Measurements from ENCODE around the gene PLA2G2F.

PLA2G2F gene

DNA sequence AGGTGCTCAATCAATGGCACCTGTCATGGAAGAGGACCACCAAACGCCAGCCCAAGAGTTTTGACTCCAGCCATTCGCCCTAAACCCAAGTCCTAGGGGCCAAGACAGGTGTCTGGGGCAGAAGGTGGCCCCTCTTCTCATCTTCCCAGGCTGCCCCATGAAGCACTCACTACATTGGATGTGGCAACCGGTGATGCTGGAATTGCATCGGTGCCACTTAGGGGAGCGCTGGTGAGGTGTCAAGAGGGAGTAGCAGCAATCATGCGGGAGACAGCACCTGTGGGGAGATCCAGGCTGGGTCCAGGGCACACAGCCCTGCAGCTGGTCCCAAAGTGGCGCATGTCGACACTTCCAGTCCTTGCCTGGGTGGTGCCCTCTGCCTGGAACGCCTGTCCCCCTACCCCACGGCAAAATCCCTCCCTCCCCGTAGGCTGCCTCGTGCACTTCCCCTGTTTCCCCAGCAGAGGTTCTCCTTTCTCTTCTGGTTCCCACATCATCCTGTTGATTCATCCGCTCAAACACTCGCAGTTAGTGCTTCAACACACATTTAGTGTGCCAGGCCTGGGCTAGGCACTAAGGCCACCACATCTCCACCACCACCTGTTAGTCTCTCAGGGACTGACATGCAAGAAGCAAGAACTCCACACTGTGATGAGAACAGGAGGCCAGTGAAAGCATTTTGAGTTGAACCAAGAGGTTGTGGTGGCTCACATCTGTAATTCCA is 38.3 kb upstream of the PLA2G2F start:
- TF ChIP-seq POLR2AphosphoS5 (IDR thresholded peaks at IDR 0.05; ENCODE audit: low read depth, low read length): no peak

DNA sequence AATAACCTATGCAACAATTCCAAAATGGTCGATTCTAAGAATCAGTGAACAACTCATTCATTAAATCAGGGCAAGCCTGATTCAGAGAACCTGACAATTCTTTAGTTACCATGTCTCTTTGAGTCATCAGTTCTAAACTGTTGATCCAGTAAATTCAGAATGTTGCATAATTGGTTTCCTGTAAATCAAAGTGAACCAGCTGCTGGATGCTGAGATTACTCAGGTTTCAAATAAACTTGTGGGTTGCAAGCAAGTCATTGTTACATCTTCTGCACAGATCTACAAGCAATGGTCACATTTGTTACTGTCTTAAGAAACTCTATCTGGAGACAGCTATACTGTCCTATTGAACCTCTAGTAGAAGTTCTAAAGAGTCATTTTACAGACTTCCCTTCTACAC is 36.2 kb upstream of the PLA2G2F start:
- TF ChIP-seq, protein P1, sequence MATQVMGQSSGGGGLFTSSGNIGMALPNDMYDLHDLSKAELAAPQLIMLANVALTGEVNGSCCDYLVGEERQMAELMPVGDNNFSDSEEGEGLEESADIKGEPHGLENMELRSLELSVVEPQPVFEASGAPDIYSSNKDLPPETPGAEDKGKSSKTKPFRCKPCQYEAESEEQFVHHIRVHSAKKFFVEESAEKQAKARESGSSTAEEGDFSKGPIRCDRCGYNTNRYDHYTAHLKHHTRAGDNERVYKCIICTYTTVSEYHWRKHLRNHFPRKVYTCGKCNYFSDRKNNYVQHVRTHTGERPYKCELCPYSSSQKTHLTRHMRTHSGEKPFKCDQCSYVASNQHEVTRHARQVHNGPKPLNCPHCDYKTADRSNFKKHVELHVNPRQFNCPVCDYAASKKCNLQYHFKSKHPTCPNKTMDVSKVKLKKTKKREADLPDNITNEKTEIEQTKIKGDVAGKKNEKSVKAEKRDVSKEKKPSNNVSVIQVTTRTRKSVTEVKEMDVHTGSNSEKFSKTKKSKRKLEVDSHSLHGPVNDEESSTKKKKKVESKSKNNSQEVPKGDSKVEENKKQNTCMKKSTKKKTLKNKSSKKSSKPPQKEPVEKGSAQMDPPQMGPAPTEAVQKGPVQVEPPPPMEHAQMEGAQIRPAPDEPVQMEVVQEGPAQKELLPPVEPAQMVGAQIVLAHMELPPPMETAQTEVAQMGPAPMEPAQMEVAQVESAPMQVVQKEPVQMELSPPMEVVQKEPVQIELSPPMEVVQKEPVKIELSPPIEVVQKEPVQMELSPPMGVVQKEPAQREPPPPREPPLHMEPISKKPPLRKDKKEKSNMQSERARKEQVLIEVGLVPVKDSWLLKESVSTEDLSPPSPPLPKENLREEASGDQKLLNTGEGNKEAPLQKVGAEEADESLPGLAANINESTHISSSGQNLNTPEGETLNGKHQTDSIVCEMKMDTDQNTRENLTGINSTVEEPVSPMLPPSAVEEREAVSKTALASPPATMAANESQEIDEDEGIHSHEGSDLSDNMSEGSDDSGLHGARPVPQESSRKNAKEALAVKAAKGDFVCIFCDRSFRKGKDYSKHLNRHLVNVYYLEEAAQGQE (IDR thresholded peaks at IDR 0.05; ENCODE audit: insufficient read depth in 1 of 2, low read depth in 2 of 2, low read length in 2 of 2): no peak
- TF ChIP-seq TAF1 (IDR thresholded peaks at IDR 0.05; ENCODE audit: borderline replicate concordance, insufficient read depth, low read length) (no peak), FOXP2 (optimal IDR thresholded peaks at IDR 0.05; ENCODE audit: borderline replicate concordance, extremely low read depth, extremely low read length, insufficient read depth) (no peak), SIN3A (IDR thresholded peaks at IDR 0.05; ENCODE audit: borderline replicate concordance, insufficient read depth, low read length) (no peak), POLR2AphosphoS5 (IDR thresholded peaks at IDR 0.05; ENCODE audit: low read depth, low read length) (no peak)

DNA sequence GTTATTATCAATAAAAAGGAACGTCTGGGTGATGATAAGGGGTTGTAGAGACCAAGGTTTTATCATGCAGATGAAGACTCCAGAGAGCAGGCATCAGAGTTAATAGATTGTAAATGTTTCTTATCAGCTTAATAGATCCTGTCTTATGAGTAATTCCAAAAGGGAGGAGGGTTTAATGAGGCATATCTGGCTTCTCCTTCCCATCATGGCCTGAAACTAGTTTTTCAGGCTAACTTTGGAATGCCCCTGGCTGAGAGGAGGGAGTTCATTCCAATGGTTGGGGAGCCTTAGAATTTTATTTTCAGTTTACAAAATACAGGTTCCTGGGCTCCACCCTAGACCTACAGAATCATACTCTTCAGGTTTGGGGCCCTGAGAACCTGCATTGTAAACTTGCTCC is 33.3 kb upstream of the PLA2G2F start:
- TF ChIP-seq FOXP2 (optimal IDR thresholded peaks at IDR 0.05; ENCODE audit: borderline replicate concordance, extremely low read depth, extremely low read length, insufficient read depth): no peak
- TF ChIP-seq, protein P1 (IDR thresholded peaks at IDR 0.05; ENCODE audit: insufficient read depth in 1 of 2, low read depth in 2 of 2, low read length in 2 of 2): no peak
- no peak for TF ChIP-seq POLR2AphosphoS5 (IDR thresholded peaks at IDR 0.05; ENCODE audit: low read depth, low read length)
- TF ChIP-seq TAF1 (IDR thresholded peaks at IDR 0.05; ENCODE audit: borderline replicate concordance, insufficient read depth, low read length): no peak
- TF ChIP-seq SIN3A (IDR thresholded peaks at IDR 0.05; ENCODE audit: borderline replicate concordance, insufficient read depth, low read length): no peak

DNA sequence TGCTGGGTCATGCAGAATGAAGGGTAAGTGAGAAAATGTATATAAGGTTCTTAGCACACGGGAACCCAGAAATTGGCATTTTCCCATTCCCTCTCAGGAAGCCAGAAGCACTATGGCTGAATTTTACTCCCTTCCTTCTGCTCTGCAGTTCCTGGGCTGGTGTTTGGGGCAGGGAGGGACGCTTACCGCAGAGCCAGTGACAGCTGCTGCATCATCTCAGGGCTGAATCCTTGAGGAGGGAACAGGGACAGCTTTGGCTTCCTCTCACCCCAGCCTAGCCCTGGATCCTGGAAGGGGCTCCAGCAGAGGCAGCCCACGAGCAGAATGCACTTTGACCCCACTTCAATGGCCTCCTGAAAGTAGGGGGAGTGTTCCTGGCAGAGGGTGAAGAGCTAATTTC is 31.8 kb upstream of the PLA2G2F start:
- TF ChIP-seq SIN3A (IDR thresholded peaks at IDR 0.05; ENCODE audit: borderline replicate concordance, insufficient read depth, low read length) (no peak), POLR2AphosphoS5 (IDR thresholded peaks at IDR 0.05; ENCODE audit: low read depth, low read length) (no peak), TAF1 (IDR thresholded peaks at IDR 0.05; ENCODE audit: borderline replicate concordance, insufficient read depth, low read length) (no peak), FOXP2 (optimal IDR thresholded peaks at IDR 0.05; ENCODE audit: borderline replicate concordance, extremely low read depth, extremely low read length, insufficient read depth) (no peak)

DNA sequence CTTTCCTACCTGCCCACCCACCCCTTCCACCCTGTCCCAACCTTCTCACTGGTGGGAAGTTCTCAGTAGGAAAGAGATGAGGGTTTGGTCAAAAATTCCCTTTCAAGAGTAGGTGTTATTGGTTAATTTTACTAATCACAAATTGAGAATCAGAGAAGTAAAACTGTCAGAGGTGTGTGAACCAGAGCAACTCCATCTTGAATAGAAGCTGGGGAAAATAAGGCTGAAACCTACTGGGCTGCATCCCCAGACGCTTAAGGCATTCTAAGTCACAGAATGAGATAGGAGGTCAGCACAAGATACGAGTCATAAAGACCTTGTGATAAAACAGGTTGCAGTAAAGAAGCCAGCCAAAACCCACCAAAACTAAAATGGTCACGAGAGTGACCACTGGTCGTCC is 31.3 kb upstream of the PLA2G2F start:
- TF ChIP-seq TAF1 (IDR thresholded peaks at IDR 0.05; ENCODE audit: borderline replicate concordance, insufficient read depth, low read length) (no peak), POLR2AphosphoS5 (IDR thresholded peaks at IDR 0.05; ENCODE audit: low read depth, low read length) (no peak), FOXP2 (optimal IDR thresholded peaks at IDR 0.05; ENCODE audit: borderline replicate concordance, extremely low read depth, extremely low read length, insufficient read depth) (no peak), SIN3A (IDR thresholded peaks at IDR 0.05; ENCODE audit: borderline replicate concordance, insufficient read depth, low read length) (no peak)
- TF ChIP-seq, protein P1 (IDR thresholded peaks at IDR 0.05; ENCODE audit: insufficient read depth in 1 of 2, low read depth in 2 of 2, low read length in 2 of 2): no peak

DNA sequence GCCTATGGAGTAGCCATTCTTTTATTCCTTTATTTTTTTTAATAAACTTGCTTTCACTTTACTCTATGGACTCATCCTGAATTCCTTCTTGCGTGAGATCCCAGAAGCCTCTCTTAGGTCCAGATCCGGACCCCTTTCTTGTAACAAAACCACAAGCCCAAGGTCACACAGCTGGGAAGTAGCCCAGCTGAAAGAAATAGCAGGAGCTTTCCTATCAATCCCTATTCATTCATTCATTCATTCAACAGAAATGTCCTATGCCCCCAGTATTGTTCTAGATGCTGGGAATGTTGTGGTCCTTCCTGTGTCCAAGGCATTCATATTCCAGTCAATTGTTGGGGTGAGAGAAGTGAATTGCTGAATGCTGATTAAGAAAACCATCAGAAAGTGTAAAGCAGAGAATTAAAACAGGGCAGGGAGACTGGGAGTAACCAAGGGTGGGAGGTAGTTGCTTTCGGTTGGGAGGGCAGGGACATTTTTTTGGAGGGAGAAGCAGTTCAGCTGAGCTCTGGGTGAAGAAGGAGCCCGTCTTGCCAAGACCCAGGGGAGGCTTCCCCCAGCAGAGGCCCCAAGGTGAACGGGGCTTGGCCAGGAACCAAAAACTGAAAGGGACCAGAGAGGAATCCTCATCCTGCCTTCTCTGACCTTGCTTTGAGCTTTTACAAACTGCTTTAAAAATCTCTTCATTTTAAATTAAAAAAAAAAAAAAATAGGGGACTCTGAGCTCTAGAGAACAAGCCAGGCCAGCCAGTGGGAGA is 30.6 kb upstream of the PLA2G2F start:
- TF ChIP-seq TAF1 (IDR thresholded peaks at IDR 0.05; ENCODE audit: borderline replicate concordance, insufficient read depth, low read length) (no peak), FOXP2 (optimal IDR thresholded peaks at IDR 0.05; ENCODE audit: borderline replicate concordance, extremely low read depth, extremely low read length, insufficient read depth) (no peak), SIN3A (IDR thresholded peaks at IDR 0.05; ENCODE audit: borderline replicate concordance, insufficient read depth, low read length) (no peak), POLR2AphosphoS5 (IDR thresholded peaks at IDR 0.05; ENCODE audit: low read depth, low read length) (no peak)
- TF ChIP-seq, protein P1 (IDR thresholded peaks at IDR 0.05; ENCODE audit: insufficient read depth in 1 of 2, low read depth in 2 of 2, low read length in 2 of 2): no peak

Measured in PFSK-1 (cell line).